ENCODE data around the gene MAK. TPM values are rescaled to one million over a fixed set of nuclear protein-coding genes. Genes with fewer than 3 reads are reported as not detected.
"Not testable (repeated sequence)": the region's sequence is repeated elsewhere in the genome, so short reads cannot be mapped to it uniquely, and the experiment has no call there.

The MAK gene
- polyA plus RNA-seq, 4 donors, result 0.03 to 0.34 TPM; not detected in 2

DNA sequence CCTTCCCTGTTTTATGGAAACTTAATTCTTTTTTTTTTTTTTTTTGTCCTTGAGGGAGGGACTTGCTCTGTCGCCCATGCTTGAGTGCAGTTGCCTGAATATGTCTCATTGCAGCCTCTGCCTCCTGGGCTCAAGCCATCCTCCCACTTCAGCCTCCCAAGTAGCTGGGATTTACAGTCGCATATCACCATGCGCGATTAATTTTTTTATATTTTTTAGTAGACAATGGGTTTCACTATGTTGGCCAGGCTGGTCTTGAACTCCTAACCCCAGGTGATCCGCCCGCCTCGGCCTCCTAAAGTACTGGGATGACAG, 114.8 kb downstream of the MAK start:
- Histone ChIP-seq H3K27me3 (ENCODE audit: control insufficient read depth in 3 of 3, insufficient read depth in 3 of 3, low read length in 3 of 3) (no peaks in the 10 kb centered on the region), H3K4me3 (ENCODE audit: low read depth in 1 of 3, low read length in 3 of 3) (peak overlapping the region; percentile 21 to 85 (median 75)), H3K27ac (ENCODE audit: low read depth in 1 of 3, low read length in 2 of 3) (peak overlapping the region; percentile 62 to 90 (median 85)), H3K36me3 (ENCODE audit: control insufficient read depth in 3 of 3, insufficient read depth in 2 of 3, low read depth in 1 of 3, low read length in 3 of 3) (peaks cover 2 to 23% (median 4%) of the 10 kb centered on the region in 3 donors), H3K4me1 (ENCODE audit: control insufficient read depth in 3 of 3, insufficient read depth in 2 of 3, low read depth in 1 of 3, low read length in 2 of 3) (peaks cover 3 to 23% (median 6%) of the 10 kb centered on the region in 3 donors), H3K9me3 (ENCODE audit: control insufficient read depth in 2 of 2, insufficient read depth in 1 of 2, low read depth in 1 of 2, low read length in 1 of 2) (peaks cover 0 to 8% of the 10 kb centered on the region in 2 donors)
- DNase-seq (no peak), FAIRE-seq (no peak)
- 12 to 27% (median 22%) methylated on average over 7 of the region's 7 CpGs for WGBS, 3 donors

DNA sequence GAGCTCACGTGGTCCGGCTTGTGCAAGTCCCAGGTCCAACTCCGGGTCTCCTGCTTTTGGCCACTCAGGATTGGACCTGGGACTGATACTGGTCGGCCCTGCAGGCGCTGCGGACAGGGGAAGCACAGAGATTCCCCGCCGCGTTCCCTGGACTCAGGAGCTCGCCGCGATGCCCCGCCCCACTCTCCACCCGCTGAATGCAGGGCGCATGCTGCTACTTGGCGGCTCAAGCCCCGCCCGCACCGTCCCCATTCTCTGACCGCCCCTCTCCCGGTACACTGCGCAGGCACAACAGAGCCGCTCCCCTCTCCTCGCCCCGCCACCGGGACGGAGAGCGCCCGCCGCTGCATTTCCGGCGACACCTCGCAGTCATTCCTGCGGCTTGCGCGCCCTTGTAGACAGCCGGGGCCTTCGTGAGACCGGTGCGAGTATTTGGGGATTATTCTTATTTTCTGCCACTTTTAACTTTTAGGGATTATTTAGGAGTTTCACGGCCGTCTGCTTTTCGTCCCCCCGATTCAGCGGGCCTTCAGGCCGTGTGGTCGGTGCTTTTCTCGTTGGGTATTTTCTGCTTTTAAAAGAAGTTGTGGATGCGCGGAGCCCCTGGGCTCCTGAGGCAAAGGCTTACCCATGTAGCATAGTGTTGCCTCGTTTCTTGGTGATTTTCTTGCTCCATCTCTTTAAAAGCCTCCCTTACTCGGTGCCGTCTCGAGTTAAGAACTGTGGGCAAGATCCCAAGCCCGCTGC, 115.3 kb downstream of the MAK start, which contains the start of gene TMEM14C:
Gene TMEM14C, plus strand, starts transcription at position 251 of the 747 bp plus-strand sequence. CDS start 1,544 bp downstream, outside the sequence.
- WGBS, 3 donors, result 1% methylated on average over 44 to 55 of the region's 55 CpGs
- Histone ChIP-seq H3K4me3 (ENCODE audit: low read depth in 1 of 3, low read length in 3 of 3) (peak within 1 kb of the TSS; percentile 38 to 85 (median 75)), H3K9me3 (ENCODE audit: control insufficient read depth in 2 of 2, insufficient read depth in 1 of 2, low read depth in 1 of 2, low read length in 1 of 2) (peaks cover 0 to 11% of the 10 kb centered on the region in 2 donors), H3K36me3 (ENCODE audit: control insufficient read depth in 3 of 3, insufficient read depth in 2 of 3, low read depth in 1 of 3, low read length in 3 of 3) (peaks cover 2 to 19% (median 4%) of the 10 kb centered on the region in 3 donors), H3K27me3 (ENCODE audit: control insufficient read depth in 3 of 3, insufficient read depth in 3 of 3, low read length in 3 of 3) (no peaks in the 10 kb centered on the region), H3K4me1 (ENCODE audit: control insufficient read depth in 3 of 3, insufficient read depth in 2 of 3, low read depth in 1 of 3, low read length in 2 of 3) (peaks cover 3 to 23% (median 6%) of the 10 kb centered on the region in 3 donors), H3K27ac (ENCODE audit: low read depth in 1 of 3, low read length in 2 of 3) (peak within 1 kb of the TSS; percentile 74 to 90 (median 85))
- DNase-seq (peak; percentile 98 to 99), FAIRE-seq (no peak)

DNA sequence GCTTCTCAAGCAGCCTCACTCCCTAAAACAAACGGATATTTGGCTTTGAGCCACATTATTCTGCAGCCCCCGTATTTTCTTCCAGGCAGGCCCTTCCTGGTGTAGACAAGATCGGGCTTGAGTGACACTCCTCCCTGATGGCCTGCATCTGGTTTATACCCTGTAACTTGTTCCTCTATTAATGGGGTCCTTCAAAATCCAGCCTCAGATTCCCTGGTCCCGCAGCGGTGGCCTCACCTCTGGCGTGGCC, 115.8 kb downstream of the MAK start:
- Histone ChIP-seq H3K27me3 (ENCODE audit: control insufficient read depth in 3 of 3, insufficient read depth in 3 of 3, low read length in 3 of 3) (no peaks in the 10 kb centered on the region), H3K27ac (ENCODE audit: low read depth in 1 of 3, low read length in 2 of 3) (peak overlapping the region; percentile 74 to 90 (median 85)), H3K4me1 (ENCODE audit: control insufficient read depth in 3 of 3, insufficient read depth in 2 of 3, low read depth in 1 of 3, low read length in 2 of 3) (peaks cover 3 to 23% (median 6%) of the 10 kb centered on the region in 3 donors), H3K36me3 (ENCODE audit: control insufficient read depth in 3 of 3, insufficient read depth in 2 of 3, low read depth in 1 of 3, low read length in 3 of 3) (peaks cover 2 to 15% (median 2%) of the 10 kb centered on the region in 3 donors), H3K9me3 (ENCODE audit: control insufficient read depth in 2 of 2, insufficient read depth in 1 of 2, low read depth in 1 of 2, low read length in 1 of 2) (peaks cover 0 to 11% of the 10 kb centered on the region in 2 donors), H3K4me3 (ENCODE audit: low read depth in 1 of 3, low read length in 3 of 3) (peak overlapping the region; percentile 38 to 85 (median 75))
- FAIRE-seq (no peak), DNase-seq (no peak)
- 2 to 5% (median 3%) methylated on average over 6 of the region's 6 CpGs for WGBS, 3 donors

DNA sequence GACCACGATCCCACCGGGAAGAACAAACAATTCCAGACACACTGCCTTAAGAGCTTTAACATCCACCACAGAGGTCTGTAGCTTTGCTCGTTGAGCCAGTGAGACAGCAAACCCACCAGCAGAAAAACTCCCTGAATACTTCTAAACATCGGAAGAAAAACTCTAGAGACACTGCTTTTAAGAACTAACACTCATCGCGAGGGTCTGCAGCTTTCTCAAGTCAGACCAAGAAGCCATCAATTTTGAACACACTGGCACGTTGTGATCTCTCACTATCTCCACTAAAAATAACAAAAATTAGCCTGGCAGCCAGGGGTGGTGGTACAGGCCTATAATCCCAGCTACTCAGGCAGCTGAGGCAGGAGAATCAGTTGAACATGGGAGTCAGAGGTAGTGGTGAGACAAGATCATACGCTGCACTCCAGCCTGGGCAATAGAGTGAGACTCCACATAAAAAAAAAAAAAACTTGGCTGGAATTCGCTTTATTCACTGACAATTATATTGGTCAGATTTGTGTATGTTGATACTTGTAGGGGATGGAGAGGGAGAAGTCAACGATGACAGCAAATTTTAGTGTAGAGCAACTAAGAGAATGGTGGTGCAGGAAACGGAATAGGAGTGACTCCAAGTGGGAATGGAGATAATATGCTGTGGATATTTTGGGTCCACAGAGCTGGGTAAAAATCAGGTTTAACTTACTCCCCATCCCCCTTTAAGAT, 116.3 kb downstream of the MAK start:
- FAIRE-seq (no peak), DNase-seq (no peak)
- Histone ChIP-seq H3K27me3 (ENCODE audit: control insufficient read depth in 3 of 3, insufficient read depth in 3 of 3, low read length in 3 of 3) (no peaks in the 10 kb centered on the region), H3K27ac (ENCODE audit: low read depth in 1 of 3, low read length in 2 of 3) (peak overlapping the region; percentile 74 to 90 (median 85)), H3K4me1 (ENCODE audit: control insufficient read depth in 3 of 3, insufficient read depth in 2 of 3, low read depth in 1 of 3, low read length in 2 of 3) (peaks cover 3 to 23% (median 6%) of the 10 kb centered on the region in 3 donors), H3K4me3 (ENCODE audit: low read depth in 1 of 3, low read length in 3 of 3) (peak overlapping the region; percentile 38 to 85 (median 75)), H3K36me3 (ENCODE audit: control insufficient read depth in 3 of 3, insufficient read depth in 2 of 3, low read depth in 1 of 3, low read length in 3 of 3) (peaks cover under 1 to 12% (median 2%) of the 10 kb centered on the region in 3 donors), H3K9me3 (ENCODE audit: control insufficient read depth in 2 of 2, insufficient read depth in 1 of 2, low read depth in 1 of 2, low read length in 1 of 2) (peaks cover 0 to 11% of the 10 kb centered on the region in 2 donors)
- 77 to 89% (median 87%) methylated on average over 11 of the region's 11 CpGs for WGBS, 3 donors

DNA sequence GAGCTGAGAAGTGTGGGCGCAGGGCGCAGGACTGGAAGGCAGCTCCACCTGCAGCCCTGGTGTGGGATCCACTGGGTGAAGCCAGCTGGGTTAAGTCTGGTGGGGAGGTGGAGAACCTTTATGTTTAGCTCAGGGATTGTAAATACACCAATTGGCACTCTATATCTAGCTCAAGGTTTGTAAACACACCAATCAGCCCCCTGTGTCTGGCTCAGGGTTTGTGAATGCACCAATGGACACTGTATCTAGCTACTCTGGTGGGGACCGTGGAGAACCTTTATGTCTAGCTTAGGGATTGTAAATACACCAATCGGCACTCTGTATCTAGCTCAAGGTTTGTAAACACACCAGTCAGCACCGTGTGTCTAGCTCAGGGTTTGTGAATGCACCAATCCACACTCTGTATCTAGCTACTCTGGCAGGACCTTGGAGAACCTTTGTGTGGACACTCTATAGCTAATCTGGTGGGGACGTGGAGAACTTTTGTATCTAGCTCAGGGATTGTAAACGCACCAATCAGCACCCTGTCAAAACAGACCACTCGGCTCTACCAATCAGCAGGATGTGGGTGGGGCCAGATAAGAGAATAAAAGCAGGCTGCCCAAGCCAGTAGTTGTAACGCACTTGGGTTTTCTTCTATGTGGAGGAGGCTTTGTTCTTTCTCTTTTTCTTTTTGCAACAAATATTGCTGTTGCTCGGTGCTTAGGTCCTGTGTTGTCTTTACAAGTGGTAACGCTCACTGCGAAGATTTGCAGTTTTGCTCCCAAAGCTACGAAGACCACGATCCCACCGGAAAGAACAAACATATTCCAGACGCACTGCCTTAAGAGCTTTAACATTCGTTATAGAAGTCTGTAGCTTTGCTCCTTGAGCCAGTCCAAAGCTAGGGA, 117.1 kb downstream of the MAK start:
- H3K9me3 ChIP-seq (ENCODE audit: control insufficient read depth in 2 of 2, insufficient read depth in 1 of 2, low read depth in 1 of 2, low read length in 1 of 2), result peaks cover 0 to 11% of the 10 kb centered on the region in 2 donors
- DNase-seq, result peak in 1 of 2 donors; percentile 31
- not testable (repeated sequence) for FAIRE-seq; H3K27me3 ChIP-seq (ENCODE audit: control insufficient read depth in 3 of 3, insufficient read depth in 3 of 3, low read length in 3 of 3); H3K36me3 ChIP-seq (ENCODE audit: control insufficient read depth in 3 of 3, insufficient read depth in 2 of 3, low read depth in 1 of 3, low read length in 3 of 3)
- H3K27ac ChIP-seq (ENCODE audit: low read depth in 1 of 3, low read length in 2 of 3), result peak overlapping the region; percentile 83 to 89 (median 86)
- peak overlapping the region; percentile 46 to 76 (median 67) for H3K4me3 ChIP-seq (ENCODE audit: low read depth in 1 of 3, low read length in 3 of 3)
- 67 to 76% (median 72%) methylated on average over 17 of the region's 17 CpGs for WGBS, 3 donors
- H3K4me1 ChIP-seq (ENCODE audit: control insufficient read depth in 3 of 3, insufficient read depth in 2 of 3, low read depth in 1 of 3, low read length in 2 of 3), result peaks cover 3 to 23% (median 6%) of the 10 kb centered on the region in 3 donors

DNA sequence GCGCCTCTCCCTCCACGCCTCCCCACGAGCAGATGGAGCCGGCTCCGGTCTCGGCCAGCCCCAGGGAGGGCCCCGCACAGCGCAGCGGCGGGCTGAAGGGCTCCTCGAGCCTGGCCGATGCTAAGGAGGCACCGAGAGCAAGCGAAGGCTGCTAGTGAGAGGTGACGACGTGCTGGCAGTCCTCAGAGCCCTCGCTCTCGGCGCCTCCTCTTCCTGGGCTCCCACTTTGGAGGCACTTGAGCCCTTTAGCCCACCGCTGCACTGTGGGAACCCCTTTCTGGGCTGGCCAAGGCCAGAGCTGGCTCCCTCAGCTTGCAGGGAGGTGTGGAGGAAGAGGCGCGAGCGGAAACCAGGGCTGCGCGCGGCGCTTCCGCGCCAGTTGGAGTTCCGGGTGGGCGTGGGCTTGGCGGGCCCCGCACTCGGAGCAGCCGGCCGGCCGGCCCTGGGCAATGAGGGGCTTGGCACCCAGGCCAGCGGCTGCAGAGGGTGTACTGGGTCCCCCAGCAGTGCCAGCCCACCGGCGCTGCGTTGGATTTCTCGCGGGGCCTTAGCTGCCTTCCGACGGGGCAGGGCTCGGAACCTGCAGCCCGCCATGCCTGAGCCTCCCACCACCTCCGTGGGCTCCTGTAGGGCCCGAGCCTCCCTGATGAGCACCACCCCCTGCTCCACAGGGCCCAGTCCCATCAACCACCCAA, 117.9 kb downstream of the MAK start:
- Histone ChIP-seq H3K27ac (ENCODE audit: low read depth in 1 of 3, low read length in 2 of 3) (peak overlapping the region; percentile 83 to 89 (median 86)), H3K9me3 (ENCODE audit: control insufficient read depth in 2 of 2, insufficient read depth in 1 of 2, low read depth in 1 of 2, low read length in 1 of 2) (peaks cover 0 to 11% of the 10 kb centered on the region in 2 donors), H3K4me1 (ENCODE audit: control insufficient read depth in 3 of 3, insufficient read depth in 2 of 3, low read depth in 1 of 3, low read length in 2 of 3) (peaks cover 3 to 23% (median 6%) of the 10 kb centered on the region in 3 donors), H3K4me3 (ENCODE audit: low read depth in 1 of 3, low read length in 3 of 3) (peak overlapping the region; percentile 46 to 76 (median 67)), H3K36me3 (ENCODE audit: control insufficient read depth in 3 of 3, insufficient read depth in 2 of 3, low read depth in 1 of 3, low read length in 3 of 3) (peaks cover 0 to 7% (median 2%) of the 10 kb centered on the region in 3 donors), H3K27me3 (ENCODE audit: control insufficient read depth in 3 of 3, insufficient read depth in 3 of 3, low read length in 3 of 3) (no peaks in the 10 kb centered on the region)
- 27 to 40% (median 30%) methylated on average over 32 to 49 of the region's 49 CpGs for WGBS, 3 donors
- FAIRE-seq, result no peak
- DNase-seq, result peak; percentile 49 to 72

DNA sequence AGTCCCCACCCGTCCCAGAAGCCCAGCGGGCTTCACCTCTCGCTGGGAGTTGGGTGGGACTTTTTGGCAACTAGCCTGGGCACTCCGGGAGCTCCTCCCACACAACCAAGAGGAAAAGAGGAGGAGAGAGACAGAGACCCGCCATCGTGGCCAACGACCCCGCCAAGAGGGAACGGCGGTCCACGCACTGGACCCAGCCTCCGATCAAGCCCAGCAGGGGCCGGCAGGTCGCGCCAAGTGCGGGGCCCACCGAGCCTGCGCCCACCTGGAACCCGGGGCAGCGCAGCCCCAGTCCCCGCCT, 118.4 kb downstream of the MAK start:
- Histone ChIP-seq H3K9me3 (ENCODE audit: control insufficient read depth in 2 of 2, insufficient read depth in 1 of 2, low read depth in 1 of 2, low read length in 1 of 2) (peaks cover 0 to 11% of the 10 kb centered on the region in 2 donors), H3K4me1 (ENCODE audit: control insufficient read depth in 3 of 3, insufficient read depth in 2 of 3, low read depth in 1 of 3, low read length in 2 of 3) (peaks cover 3 to 20% (median 6%) of the 10 kb centered on the region in 3 donors), H3K4me3 (ENCODE audit: low read depth in 1 of 3, low read length in 3 of 3) (peak overlapping the region; percentile 46 to 76 (median 67)), H3K36me3 (ENCODE audit: control insufficient read depth in 3 of 3, insufficient read depth in 2 of 3, low read depth in 1 of 3, low read length in 3 of 3) (peaks cover 0 to 2% (median 0%) of the 10 kb centered on the region in 3 donors), H3K27ac (ENCODE audit: low read depth in 1 of 3, low read length in 2 of 3) (peak overlapping the region; percentile 83 to 89 (median 86)), H3K27me3 (ENCODE audit: control insufficient read depth in 3 of 3, insufficient read depth in 3 of 3, low read length in 3 of 3) (no peaks in the 10 kb centered on the region)
- FAIRE-seq (no peak), DNase-seq (no peak)
- WGBS, 3 donors, result 27 to 46% (median 37%) methylated on average over 13 to 21 of the region's 21 CpGs
